Gastroesophageal sphincter (tissue), 4 donors: ENCODE measurements around the gene CHST13. TPM values are rescaled to one million over a fixed set of nuclear protein-coding genes. Genes with fewer than 3 reads are reported as not detected.

ENCODE experiments used
- ATAC-seq: fragments of 150-250 bp; one replicate; pipeline ENCODE4 v1.9.1; 2016; ENCODE audit warnings: mild to moderate bottlenecking, moderate library complexity
- H3K27ac ChIP-seq, 4 donors: fragments of 200-600 bp; sonication (generic) in 3 of 4; 1 replicate in 3 of 4; 2 replicates in 1 of 4; pipeline ENCODE4 v1.5.1; 2016 to 2019
- H3K27me3 ChIP-seq: fragments of 200-600 bp; sonication (generic); one replicate; pipeline ENCODE4 v1.5.1; 2019
- H3K36me3 ChIP-seq, 2 donors: fragments of 200-600 bp; sonication (generic); one replicate each; pipeline ENCODE4 v1.5.1; 2019; ENCODE audit warnings: control low read depth in 1 of 2
- H3K4me1 ChIP-seq, 3 donors: fragments of 200-600 bp; sonication (generic); 1 replicate in 2 of 3; 2 replicates in 1 of 3; pipeline ENCODE4 v1.5.1; 2016 to 2019; ENCODE audit warnings: control low read depth in 2 of 3
- H3K4me3 ChIP-seq, 2 donors: fragments of 200-600 bp; sonication (generic); one replicate each; pipeline ENCODE4 v1.5.1; 2019; ENCODE audit warnings: mild to moderate bottlenecking in 1 of 2, moderate library complexity in 1 of 2
- H3K9me3 ChIP-seq, 3 donors: fragments of 200-600 bp; sonication (generic); one replicate each; pipeline ENCODE4 v1.5.1; 2017 to 2019; ENCODE audit warnings: control low read depth in 2 of 3
- CTCF ChIP-seq, 4 experiments: fragments of 200-600 bp in 2 of 4; fragments of 450-650 bp in 2 of 4; sonication (generic) in 1 of 4; IDR thresholded peaks; one replicate each; pipeline ENCODE4 v1.5.1; 2017 to 2019; ENCODE audit warnings: antibody characterized with exemption in 4 of 4, mild to moderate bottlenecking in 2 of 4, moderate library complexity in 2 of 4
- EP300 ChIP-seq: sonication (generic); formaldehyde crosslinking; IDR thresholded peaks from one replicate; pipeline ENCODE4 v1.6.1; 2017; ENCODE audit warnings: antibody characterized with exemption, mild to moderate bottlenecking
- POLR2A ChIP-seq, 2 donors: fragments of 450-650 bp; IDR thresholded peaks; one replicate each; pipeline ENCODE4 v1.6.1; 2017; ENCODE audit warnings: antibody characterized with exemption in 2 of 2, mild to moderate bottlenecking in 2 of 2, moderate library complexity in 1 of 2
- POLR2AphosphoS5 ChIP-seq: sonication (generic); formaldehyde crosslinking; IDR thresholded peaks from one replicate; pipeline ENCODE4 v1.6.1; 2017; ENCODE audit warnings: antibody characterized with exemption
- WGBS, 2 donors: methylation state at CpG; one replicate each; pipeline ENCODE4 v1.1.5; 2018; ENCODE audit warnings: low coverage in 1 of 2; 5-methylcytosine and 5-hydroxymethylcytosine counted together
- total RNA-seq, 4 donors: library from RNA; depleted of rRNA; stranded (reverse); fragments of >200 nt; gene quantifications; one replicate each; pipeline ENCODE4 v1.1.0, GENCODE V29; 2016

The CHST13 gene
- total RNA-seq, 4 donors from 2014 or later = 0.52 to 1.4 (median 0.81) TPM; not detected in 1

- Histone ChIP-seq H3K9me3 (no peaks in the 10 kb centered on the region), H3K36me3 (no peaks in the 10 kb centered on the region), H3K4me3 (no peak overlapping the region), H3K27me3 (peaks cover 31% of the 10 kb centered on the region), H3K4me1 (no peaks in the 10 kb centered on the region), H3K27ac (no peak overlapping the region)
- TF ChIP-seq POLR2AphosphoS5 = no peak
- no peak for TF ChIP-seq CTCF (IDR thresholded peaks at IDR 0.05)
- TF ChIP-seq POLR2A (IDR thresholded peaks at IDR 0.05) = no peak
- TF ChIP-seq EP300 = no peak
- WGBS, 2 donors = 83% methylated on average over 2 of the region's 10 CpGs; no CpG with 5 or more reads in 1 of the 2 donors
- no peak for ATAC-seq
Observed at GRCh38 chr3:126503701-126504100, 20.3 kb upstream of the CHST13 start.

GRCh38 chr3:126507886-126508285 is 16.1 kb upstream of the CHST13 start:
- Histone ChIP-seq H3K27ac (no peak overlapping the region), H3K4me3 (no peak overlapping the region), H3K9me3 (no peaks in the 10 kb centered on the region), H3K4me1 (no peaks in the 10 kb centered on the region), H3K27me3 (peaks cover 21% of the 10 kb centered on the region), H3K36me3 (no peaks in the 10 kb centered on the region)
- no peak for ATAC-seq
- 30 to 86% methylated on average over 2 to 7 of the region's 9 CpGs for WGBS, 2 donors
- TF ChIP-seq POLR2A (IDR thresholded peaks at IDR 0.05) (no peak), CTCF (IDR thresholded peaks at IDR 0.05) (no peak), EP300 (no peak), POLR2AphosphoS5 (no peak)

- Histone ChIP-seq H3K9me3 (no peaks in the 10 kb centered on the region), H3K4me1 (no peaks in the 10 kb centered on the region), H3K36me3 (no peaks in the 10 kb centered on the region), H3K27ac (no peak overlapping the region), H3K4me3 (no peak overlapping the region), H3K27me3 (peaks cover 21% of the 10 kb centered on the region)
- ATAC-seq = no peak
- no CpG with 5 or more reads among the region's 4 CpGs for WGBS, 2 donors
- TF ChIP-seq EP300 (no peak), CTCF (IDR thresholded peaks at IDR 0.05) (no peak), POLR2AphosphoS5 (no peak), POLR2A (IDR thresholded peaks at IDR 0.05) (no peak)
Observed at GRCh38 chr3:126508564-126508964, 15.4 kb upstream of the CHST13 start.

- WGBS, 2 donors = 40% methylated on average over 1 of the region's 18 CpGs; no CpG with 5 or more reads in 1 of the 2 donors
- Histone ChIP-seq H3K9me3 (no peaks in the 10 kb centered on the region), H3K4me1 (no peaks in the 10 kb centered on the region), H3K27me3 (peaks cover 11% of the 10 kb centered on the region), H3K36me3 (no peaks in the 10 kb centered on the region), H3K4me3 (no peak overlapping the region), H3K27ac (no peak overlapping the region)
- ATAC-seq = no peak
- TF ChIP-seq CTCF (IDR thresholded peaks at IDR 0.05) (no peak), EP300 (no peak), POLR2AphosphoS5 (no peak), POLR2A (IDR thresholded peaks at IDR 0.05) (no peak)
Observed at GRCh38 chr3:126509597-126510307, 14.2 kb upstream of the CHST13 start.

GRCh38 chr3:126510308-126510910 is 13.5 kb upstream of the CHST13 start:
- TF ChIP-seq EP300 = no peak
- TF ChIP-seq POLR2A (IDR thresholded peaks at IDR 0.05) = no peak
- TF ChIP-seq POLR2AphosphoS5 = no peak
- TF ChIP-seq CTCF (IDR thresholded peaks at IDR 0.05) = no peak
- 100% methylated on average over 1 of the region's 22 CpGs; no CpG with 5 or more reads in 1 of the 2 donors for WGBS, 2 donors

More at GRCh38 chr3:126510308-126510910, 13.5 kb upstream of the CHST13 start:
- no peaks in the 10 kb centered on the region for H3K36me3 ChIP-seq
- H3K9me3 ChIP-seq = no peaks in the 10 kb centered on the region
- no peak overlapping the region for H3K4me3 ChIP-seq
- no peaks in the 10 kb centered on the region for H3K4me1 ChIP-seq
- H3K27ac ChIP-seq = no peak overlapping the region
- ATAC-seq = no peak
- peaks cover 6% of the 10 kb centered on the region for H3K27me3 ChIP-seq
